ENCODE measurements around the gene SETD1B.

Gene SETD1B

DNA sequence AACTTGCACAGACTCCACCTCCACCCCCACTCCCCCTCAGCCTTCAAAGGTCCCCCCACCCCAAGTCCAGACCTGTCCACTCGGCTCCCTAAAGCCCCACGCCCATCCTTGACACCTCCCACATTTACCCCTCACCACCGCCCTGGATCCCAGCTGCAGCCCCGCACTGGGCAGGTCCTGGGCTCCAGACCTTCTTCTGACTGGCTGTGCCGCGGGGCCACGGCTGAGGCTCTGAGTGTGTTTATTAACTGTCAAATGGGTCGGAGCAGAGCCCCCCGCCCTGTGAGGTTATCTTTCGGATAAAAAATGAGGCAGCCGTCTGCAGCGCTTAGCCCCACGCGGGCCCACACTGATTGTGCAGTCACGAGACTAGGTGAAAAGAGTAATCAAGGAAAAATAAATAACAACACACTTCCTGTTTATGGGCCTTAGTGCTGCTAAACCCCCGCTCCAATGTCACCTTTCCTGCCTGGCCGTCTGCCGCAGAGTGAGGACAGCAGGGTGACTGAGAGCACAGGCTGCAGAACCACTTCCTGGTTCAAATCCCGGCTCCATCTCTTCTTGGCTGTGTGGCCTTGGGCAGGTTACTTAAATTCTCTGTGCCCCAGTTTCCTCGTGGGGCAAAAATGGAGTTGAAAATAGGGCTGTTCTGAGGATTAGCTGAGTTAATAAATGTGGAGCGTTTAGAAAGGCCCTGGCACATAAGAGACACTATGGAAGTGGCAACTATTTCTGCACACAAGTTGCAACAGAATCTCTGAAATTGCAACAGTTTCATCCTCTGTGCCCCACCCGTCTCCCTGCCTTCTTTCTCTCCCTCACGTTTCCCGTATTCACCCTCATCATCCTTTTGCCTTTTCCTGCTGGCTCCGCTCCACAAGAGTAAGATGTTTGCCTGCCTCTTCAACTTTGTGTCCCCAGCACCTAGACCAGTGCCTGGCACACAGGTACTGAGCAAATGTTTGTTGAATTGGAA, 9.4 kb downstream of the SETD1B start:
- H3K4me3 ChIP-seq (ENCODE audit: low read length), result no peak overlapping the region

DNA sequence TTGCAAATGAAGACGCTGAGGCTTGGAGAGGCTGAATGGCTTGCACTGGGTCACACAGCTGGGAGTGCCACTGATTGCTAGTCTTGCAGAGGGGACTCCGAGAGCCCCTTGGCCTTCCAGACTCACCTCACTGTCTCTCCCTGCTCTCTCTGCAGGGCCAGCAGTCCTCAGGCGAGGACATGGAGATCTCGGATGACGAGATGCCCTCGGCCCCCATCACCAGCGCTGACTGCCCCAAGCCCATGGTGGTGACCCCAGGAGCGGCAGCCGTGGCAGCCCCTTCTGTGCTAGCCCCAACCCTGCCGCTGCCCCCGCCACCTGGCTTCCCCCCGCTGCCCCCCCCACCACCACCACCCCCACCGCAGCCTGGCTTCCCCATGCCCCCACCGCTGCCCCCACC, 10.1 kb downstream of the SETD1B start:
- no peak for TF ChIP-seq ZNF274 (IDR thresholded peaks at IDR 0.05; ENCODE audit: low read depth, low read length)
- no peak overlapping the region for H3K4me3 ChIP-seq (ENCODE audit: low read length)

More for the DNA sequence above, 9.4 kb downstream of the SETD1B start:
- no peak for TF ChIP-seq ZNF274 (IDR thresholded peaks at IDR 0.05; ENCODE audit: low read depth, low read length)

DNA sequence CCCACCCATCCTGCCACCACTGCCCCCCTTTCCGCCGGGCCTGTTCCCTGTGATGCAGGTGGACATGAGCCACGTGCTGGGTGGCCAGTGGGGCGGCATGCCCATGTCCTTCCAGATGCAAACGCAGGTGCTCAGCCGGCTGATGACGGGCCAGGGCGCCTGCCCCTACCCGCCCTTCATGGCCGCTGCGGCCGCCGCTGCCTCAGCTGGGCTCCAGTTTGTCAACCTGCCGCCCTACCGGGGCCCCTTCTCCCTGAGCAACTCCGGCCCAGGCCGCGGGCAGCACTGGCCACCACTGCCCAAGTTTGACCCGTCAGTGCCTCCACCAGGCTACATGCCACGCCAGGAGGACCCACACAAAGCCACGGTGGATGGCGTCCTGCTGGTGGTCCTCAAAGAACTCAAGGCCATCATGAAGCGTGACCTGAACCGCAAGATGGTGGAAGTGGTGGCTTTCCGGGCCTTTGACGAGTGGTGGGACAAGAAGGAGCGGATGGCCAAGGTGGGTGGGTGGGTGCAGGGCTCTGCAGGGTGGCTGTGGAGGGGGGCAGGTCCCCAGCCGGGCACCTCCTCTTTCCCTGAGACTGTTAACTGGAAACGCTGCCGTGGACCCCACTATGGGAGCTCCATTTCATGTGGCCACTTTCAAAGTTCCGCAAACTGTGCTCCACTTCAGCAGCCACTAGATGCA, 10.8 kb downstream of the SETD1B start:
- H3K4me3 ChIP-seq (ENCODE audit: low read length), result no peak overlapping the region
- no peak for TF ChIP-seq ZNF274 (IDR thresholded peaks at IDR 0.05; ENCODE audit: low read depth, low read length)

DNA sequence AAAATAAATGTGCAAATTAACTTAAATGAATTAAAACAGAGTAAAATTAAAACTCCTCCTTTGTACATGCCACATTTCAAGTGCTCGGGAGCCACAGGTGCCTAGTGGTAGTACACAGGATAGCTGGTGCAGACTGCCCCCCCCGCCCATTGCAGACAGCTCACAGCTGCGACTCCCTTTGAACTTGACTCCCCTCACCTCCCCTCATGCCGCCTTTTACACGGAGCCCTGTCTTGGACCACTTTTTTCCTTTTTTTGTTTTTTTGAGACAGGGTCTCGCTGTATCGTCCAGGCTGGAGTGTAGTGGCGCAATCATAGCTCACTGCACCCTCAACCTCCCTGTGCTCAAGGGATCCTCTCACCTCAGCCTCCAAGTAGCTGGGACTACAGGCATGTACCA, 11.5 kb downstream of the SETD1B start:
- H3K4me3 ChIP-seq (ENCODE audit: low read length), result no peak overlapping the region
- TF ChIP-seq ZNF274 (IDR thresholded peaks at IDR 0.05; ENCODE audit: low read depth, low read length), result no peak

DNA sequence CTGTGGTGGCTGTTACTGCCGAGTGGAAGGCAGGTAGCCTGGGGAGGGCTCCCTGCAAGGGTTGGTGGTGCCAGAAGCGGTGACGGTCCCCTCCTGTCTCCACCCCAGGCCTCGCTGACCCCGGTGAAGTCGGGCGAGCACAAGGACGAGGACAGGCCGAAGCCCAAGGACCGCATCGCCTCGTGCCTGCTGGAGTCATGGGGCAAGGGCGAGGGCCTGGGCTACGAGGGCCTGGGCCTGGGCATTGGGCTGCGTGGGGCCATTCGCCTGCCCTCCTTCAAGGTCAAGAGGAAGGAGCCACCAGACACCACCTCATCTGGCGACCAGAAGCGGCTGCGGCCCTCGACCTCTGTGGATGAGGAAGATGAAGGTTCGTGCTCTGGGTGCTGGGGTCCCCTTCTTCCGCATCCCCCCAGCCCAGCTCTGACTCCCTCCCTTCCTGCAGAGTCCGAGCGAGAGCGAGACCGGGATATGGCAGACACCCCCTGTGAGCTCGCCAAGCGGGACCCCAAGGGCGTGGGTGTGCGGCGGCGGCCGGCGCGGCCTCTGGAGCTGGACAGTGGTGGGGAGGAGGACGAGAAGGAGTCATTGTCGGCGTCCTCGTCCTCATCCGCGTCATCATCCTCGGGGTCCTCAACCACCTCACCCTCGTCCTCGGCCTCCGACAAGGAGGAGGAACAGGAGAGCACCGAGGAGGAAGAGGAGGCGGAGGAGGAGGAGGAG, 13.3 kb downstream of the SETD1B start:
- H3K4me3 ChIP-seq (ENCODE audit: low read length), result no peak overlapping the region
- TF ChIP-seq ZNF274 (IDR thresholded peaks at IDR 0.05; ENCODE audit: low read depth, low read length), result no peak

DNA sequence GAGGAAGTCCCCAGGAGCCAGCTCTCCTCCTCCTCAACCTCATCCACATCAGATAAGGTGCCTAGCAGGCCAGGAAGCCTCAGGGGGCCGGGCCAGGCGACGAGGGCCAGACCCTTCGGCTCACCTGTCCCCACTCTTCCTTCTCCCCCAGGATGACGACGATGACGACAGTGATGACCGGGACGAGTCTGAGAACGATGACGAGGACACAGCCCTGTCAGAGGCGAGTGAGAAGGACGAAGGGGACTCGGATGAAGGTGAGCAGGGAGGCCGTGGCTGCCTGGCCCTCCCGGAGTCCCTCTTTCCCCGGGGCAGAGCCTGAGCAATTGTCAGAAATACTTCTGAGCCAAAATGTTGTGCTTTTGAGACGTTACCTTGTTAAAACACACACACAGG, 13.8 kb downstream of the SETD1B start:
- TF ChIP-seq ZNF274 (IDR thresholded peaks at IDR 0.05; ENCODE audit: low read depth, low read length), result no peak
- no peak overlapping the region for H3K4me3 ChIP-seq (ENCODE audit: low read length)

DNA sequence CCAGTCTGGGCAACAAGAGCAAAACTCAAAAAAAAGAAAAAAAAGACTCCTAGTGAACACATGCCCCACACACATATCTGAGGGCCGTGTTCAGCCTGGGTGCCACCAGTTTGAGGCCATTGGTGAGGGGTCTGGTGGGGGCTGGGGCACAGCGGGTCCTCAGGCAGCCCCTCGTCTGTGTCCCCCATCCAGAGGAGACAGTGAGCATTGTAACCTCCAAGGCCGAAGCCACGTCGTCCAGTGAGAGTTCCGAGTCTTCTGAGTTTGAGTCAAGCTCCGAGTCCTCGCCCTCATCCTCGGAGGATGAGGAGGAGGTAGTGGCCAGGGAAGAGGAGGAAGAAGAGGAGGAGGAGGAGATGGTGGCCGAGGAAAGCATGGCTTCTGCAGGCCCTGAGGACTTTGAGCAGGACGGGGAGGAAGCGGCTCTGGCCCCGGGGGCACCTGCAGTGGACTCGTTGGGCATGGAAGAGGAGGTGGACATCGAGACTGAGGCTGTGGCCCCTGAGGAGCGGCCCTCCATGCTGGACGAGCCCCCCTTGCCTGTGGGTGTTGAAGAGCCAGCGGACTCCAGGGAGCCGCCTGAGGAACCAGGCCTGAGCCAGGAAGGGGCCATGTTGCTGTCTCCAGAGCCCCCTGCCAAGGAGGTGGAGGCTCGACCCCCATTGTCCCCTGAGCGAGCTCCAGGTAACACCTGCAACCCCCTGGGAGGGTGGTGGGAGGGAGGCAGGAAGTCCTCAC, 15.6 kb downstream of the SETD1B start:
- no peak for TF ChIP-seq ZNF274 (IDR thresholded peaks at IDR 0.05; ENCODE audit: low read depth, low read length)
- H3K4me3 ChIP-seq (ENCODE audit: low read length), result no peak overlapping the region

DNA sequence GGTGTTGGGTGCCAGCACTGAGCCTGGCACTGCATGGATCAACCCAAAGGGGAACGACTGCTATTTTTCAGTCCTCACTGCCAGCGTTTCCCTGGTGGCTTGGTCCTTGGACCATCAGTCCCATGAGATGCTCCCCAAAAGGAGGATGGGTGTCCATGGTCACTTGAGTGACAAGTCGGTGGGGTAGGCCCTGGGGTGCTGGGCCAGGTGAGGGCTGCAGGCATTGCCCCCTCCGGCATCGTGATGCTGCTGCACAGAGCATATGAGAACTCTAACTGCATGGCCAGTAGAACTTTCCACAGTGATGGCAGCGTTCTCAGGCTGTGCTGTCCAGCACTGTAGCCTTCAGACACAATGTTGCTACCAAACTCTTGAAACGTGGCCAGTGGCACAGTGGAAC, 16.2 kb downstream of the SETD1B start:
- no peak for TF ChIP-seq ZNF274 (IDR thresholded peaks at IDR 0.05; ENCODE audit: low read depth, low read length)
- no peak overlapping the region for H3K4me3 ChIP-seq (ENCODE audit: low read length)

DNA sequence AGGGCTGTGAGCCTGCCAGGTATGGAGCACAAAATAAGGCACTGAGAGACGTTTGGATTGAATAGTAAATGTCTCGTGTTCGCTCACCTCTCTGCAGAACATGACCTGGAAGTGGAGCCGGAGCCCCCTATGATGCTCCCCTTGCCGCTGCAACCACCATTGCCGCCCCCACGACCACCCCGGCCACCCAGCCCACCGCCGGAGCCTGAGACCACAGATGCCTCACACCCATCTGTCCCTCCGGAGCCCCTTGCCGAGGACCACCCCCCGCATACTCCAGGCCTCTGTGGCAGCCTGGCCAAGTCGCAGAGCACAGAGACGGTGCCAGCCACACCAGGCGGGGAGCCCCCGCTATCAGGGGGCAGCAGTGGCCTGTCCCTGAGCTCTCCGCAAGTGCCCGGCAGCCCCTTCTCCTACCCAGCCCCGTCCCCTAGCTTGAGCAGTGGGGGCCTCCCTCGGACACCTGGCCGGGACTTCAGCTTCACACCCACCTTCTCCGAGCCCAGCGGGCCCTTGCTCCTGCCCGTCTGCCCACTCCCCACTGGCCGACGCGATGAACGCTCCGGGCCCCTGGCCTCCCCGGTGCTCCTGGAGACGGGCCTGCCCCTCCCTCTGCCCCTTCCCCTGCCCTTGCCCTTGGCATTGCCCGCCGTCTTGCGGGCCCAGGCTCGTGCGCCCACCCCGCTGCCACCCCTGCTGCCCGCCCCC, 18.7 kb downstream of the SETD1B start:
- no peak for TF ChIP-seq ZNF274 (IDR thresholded peaks at IDR 0.05; ENCODE audit: low read depth, low read length)
- H3K4me3 ChIP-seq (ENCODE audit: low read length), result no peak overlapping the region

DNA sequence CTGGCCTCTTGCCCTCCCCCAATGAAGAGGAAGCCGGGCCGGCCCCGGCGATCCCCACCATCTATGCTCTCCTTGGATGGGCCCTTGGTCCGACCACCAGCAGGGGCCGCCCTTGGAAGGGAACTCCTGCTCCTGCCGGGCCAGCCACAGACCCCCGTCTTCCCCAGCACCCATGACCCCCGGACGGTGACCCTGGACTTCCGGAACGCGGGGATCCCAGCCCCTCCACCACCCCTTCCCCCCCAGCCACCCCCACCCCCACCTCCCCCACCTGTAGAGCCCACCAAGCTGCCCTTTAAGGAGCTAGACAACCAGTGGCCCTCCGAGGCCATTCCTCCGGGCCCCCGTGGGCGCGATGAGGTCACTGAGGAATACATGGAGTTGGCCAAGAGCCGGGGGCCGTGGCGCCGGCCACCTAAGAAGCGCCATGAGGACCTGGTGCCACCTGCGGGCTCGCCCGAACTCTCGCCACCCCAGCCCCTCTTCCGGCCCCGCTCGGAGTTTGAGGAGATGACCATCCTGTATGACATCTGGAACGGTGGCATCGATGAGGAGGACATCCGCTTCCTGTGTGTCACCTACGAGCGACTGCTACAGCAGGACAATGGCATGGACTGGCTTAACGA, 19.4 kb downstream of the SETD1B start:
- no peak for TF ChIP-seq ZNF274 (IDR thresholded peaks at IDR 0.05; ENCODE audit: low read depth, low read length)
- no peak overlapping the region for H3K4me3 ChIP-seq (ENCODE audit: low read length)

DNA sequence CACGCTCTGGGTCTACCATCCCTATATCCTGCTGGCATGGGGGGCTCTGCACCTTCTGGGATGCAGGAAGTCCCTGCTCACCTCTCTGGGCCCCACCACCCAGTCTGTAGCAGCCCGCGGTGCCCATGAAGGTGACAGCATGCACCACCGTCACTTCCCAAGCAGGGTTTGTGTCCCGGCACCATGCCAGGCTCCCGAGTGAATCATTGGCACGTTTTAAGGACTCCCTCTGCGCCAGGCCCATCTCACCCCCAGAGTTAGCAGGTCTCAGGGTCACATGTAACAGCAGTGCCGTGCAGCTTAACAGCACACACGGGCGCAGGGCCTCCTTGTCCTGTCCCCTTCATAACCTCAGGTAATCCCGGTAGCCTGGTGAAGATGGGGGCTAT, 19.9 kb downstream of the SETD1B start:
- H3K4me3 ChIP-seq (ENCODE audit: low read length), result no peak overlapping the region
- TF ChIP-seq ZNF274 (IDR thresholded peaks at IDR 0.05; ENCODE audit: low read depth, low read length), result no peak

DNA sequence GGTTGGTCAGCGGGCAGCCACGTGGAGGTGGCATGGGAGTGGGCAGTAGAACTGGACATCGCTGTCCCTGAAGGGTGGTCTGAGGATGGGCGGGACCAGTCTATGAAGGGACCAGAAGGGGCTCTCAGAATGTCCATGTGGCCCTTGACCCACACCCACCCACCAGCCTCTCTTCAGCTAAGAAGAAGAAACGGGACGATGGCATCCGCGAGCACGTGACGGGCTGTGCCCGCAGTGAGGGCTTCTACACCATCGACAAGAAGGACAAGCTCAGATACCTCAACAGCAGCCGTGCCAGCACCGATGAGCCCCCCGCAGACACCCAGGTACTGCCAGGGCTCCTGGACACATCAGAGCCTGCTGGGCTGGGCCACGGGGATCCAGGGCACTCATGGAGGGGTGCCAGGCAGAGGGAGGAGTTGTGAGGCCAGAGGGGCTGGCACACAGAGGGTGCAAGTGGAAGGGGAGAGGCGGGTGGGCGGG, 21.3 kb downstream of the SETD1B start:
- H3K4me3 ChIP-seq (ENCODE audit: low read length), result no peak overlapping the region
- TF ChIP-seq ZNF274 (IDR thresholded peaks at IDR 0.05; ENCODE audit: low read depth, low read length), result no peak

Measured in GM08714 (cell line).